IgD-negative memory B cell (primary cell): ENCODE results near the gene PLK3. TPM values are rescaled to one million over a fixed set of nuclear protein-coding genes. Genes with fewer than 3 reads are reported as not detected.

Experiments
- H3K27ac Mint-ChIP-seq, 3 donors: one replicate each; pipeline ENCODE4 v1.8.0; 2020 to 2022; ENCODE audit warnings: mild to moderate bottlenecking in 3 of 3, mixed read lengths in 3 of 3, moderate library complexity in 1 of 3
- H3K27me3 Mint-ChIP-seq: one replicate; pipeline ENCODE4 v1.8.0; 2021; ENCODE audit warnings: mixed read lengths
- H3K36me3 Mint-ChIP-seq: one replicate; pipeline ENCODE4 v1.8.0; 2020; ENCODE audit warnings: mild to moderate bottlenecking, mixed read lengths
- H3K4me1 Mint-ChIP-seq, 3 donors: one replicate each; pipeline ENCODE4 v1.8.0; 2020 to 2022; ENCODE audit warnings: mixed read lengths in 3 of 3, mild to moderate bottlenecking in 1 of 3
- H3K4me3 Mint-ChIP-seq, 4 donors: one replicate each; pipeline ENCODE4 v1.8.0; 2020 to 2022; ENCODE audit warnings: mild to moderate bottlenecking in 4 of 4, mixed read lengths in 4 of 4, moderate library complexity in 3 of 4
- H3K9me3 Mint-ChIP-seq, 3 donors: one replicate each; pipeline ENCODE4 v1.8.0; 2020 to 2021; ENCODE audit warnings: mixed read lengths in 3 of 3, mild to moderate bottlenecking in 1 of 3
- polyA plus RNA-seq: library from polyadenylated mRNA; unstranded; fragments of 300-500 nt; fragmentation: Illumina TruSeq; gene quantifications from one replicate; pipeline ENCODE4 v1.2.3, GENCODE V29; 2021

PLK3 gene
- polyA plus RNA-seq, 1 donor from 2014 or later, result 9.6 TPM

DNA sequence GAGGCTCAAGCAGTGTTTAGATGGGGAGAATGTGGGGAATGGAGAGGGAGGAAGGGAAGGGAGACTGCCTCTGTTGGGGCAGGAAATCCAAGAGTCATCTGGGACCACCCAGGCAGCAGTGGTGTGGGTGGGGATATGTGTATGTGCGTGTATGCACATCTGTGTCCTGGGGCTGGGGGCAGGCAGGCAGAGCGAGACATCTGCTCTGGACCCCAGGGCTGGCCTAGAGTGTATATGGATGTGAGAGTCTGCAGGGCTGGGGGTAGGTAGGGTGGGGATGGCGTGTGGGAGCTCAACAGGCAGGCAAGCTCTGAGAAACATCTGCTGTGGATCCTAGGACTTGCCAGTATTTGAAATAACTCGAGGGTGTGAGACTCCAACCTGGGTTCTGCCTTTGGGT is 39.4 kb downstream of the PLK3 start:
- peaks cover 17% of the 10 kb centered on the region for H3K27me3 Mint-ChIP-seq
- no peak overlapping the region for H3K4me3 Mint-ChIP-seq
- peak overlapping the region in 1 of 3 donors; percentile 13 for H3K27ac Mint-ChIP-seq
- H3K9me3 Mint-ChIP-seq, result no peaks in the 10 kb centered on the region
- peaks cover 2% of the 10 kb centered on the region for H3K36me3 Mint-ChIP-seq
- peaks cover 6 to 16% (median 13%) of the 10 kb centered on the region in 3 donors for H3K4me1 Mint-ChIP-seq

DNA sequence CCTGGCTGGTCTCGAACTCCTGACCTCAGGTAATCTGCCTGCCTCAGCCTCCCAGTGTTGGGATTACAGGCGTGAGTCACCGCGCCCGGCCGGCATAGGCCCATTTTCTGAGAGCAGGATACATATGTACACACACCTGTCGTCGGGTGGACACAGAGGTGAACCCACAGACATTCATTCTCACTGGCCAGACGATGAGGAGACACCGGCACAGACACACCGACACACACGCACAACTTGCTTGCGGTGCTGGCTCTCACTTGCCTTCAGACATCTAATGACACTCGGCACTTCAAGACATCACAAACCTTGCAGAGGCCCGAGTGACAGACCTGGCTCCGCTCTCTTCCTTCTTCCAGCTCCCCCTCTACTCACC is 42.3 kb downstream of the PLK3 start:
- no peaks in the 10 kb centered on the region for H3K9me3 Mint-ChIP-seq
- H3K27me3 Mint-ChIP-seq, result peaks cover 17% of the 10 kb centered on the region
- no peak overlapping the region for H3K27ac Mint-ChIP-seq
- peak overlapping the region in 3 of 4 donors; percentile 8 to 71 (median 35) for H3K4me3 Mint-ChIP-seq
- H3K4me1 Mint-ChIP-seq, result peaks cover 0 to 7% (median 4%) of the 10 kb centered on the region in 3 donors
- peaks cover 8% of the 10 kb centered on the region for H3K36me3 Mint-ChIP-seq

DNA sequence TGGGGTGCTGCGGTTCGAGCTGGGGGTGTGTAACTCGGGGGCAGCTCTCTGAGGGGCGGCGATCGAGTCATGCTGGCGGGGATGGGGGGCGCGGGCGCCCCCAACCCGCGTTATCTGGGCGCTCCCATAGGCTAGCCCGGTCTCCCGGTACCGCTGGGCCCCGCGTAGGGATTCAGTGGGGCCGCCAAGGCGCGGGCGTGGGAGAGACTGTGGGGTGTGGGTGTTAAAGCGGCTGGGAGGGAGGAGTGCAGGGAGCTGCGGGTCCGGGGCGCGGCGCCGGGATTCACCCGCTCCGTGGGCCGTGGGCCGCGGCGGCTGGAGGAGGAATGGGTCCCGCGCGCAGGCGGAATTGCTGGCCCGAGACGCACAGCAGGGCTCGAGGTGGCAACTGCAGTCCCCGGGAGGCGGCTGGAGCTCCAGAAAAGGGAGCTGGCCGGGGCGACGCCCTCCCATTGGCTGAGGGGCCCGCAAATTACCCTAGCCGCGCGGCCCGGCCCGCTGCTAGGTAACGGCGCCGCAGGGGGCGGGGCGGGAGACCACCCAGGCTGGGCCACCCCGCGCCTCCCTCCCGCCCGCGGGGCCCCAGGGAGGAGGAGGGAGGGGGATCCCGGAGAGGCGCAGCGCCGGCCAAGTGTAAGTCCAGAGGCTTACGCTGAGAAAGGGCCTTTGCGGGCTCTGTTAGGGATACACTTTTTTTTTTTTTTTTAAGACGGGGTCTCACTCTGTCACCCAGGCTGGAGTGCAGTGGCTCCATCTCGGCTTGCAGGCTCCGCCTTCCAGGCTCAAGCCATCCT is 42.9 kb downstream of the PLK3 start, which contains the start of gene PTCH2:
Gene PTCH2 (minus strand): TSS at position 392 of the 794 bp plus-strand sequence. CDS start 321 bp downstream, at position 71.
- Mint-ChIP-seq H3K4me1 (peaks cover 0 to 7% (median 4%) of the 10 kb centered on the region in 3 donors), H3K4me3 (peak within 1 kb of the TSS; percentile 35 to 71 (median 46)), H3K27ac (peak within 1 kb of the TSS in 1 of 3 donors; percentile 1), H3K27me3 (peaks cover 17% of the 10 kb centered on the region), H3K9me3 (no peaks in the 10 kb centered on the region), H3K36me3 (peaks cover 8% of the 10 kb centered on the region)

DNA sequence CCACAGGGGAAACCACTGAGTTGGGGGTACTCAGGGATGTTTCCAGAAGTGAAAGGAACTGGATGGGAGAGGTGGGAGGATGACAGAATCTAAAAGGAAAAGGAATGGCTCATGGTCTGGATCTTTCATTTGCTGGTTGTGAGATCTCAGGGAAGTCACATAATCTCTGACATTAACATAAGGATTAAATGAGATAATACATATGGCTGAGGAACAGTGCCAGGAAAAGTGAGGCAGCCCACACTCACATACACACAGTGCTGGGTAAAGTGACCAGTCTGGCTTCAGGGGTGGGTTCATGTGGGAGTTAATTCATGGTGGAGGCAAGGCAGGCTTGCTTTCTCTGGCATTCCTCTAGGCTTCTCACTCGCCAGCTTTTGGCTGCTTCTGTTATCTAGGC is 46.8 kb downstream of the PLK3 start:
- Mint-ChIP-seq H3K36me3 (peaks cover 15% of the 10 kb centered on the region), H3K27ac (peak overlapping the region in 2 of 3 donors; percentile 39 to 53)

GRCh38 chr1:44847845-44848244 is 47.7 kb downstream of the PLK3 start:
- H3K27me3 Mint-ChIP-seq, result no peaks in the 10 kb centered on the region
- no peak overlapping the region for H3K4me3 Mint-ChIP-seq
- no peaks in the 10 kb centered on the region for H3K9me3 Mint-ChIP-seq
- H3K27ac Mint-ChIP-seq, result no peak overlapping the region
- peaks cover 17% of the 10 kb centered on the region for H3K36me3 Mint-ChIP-seq
- H3K4me1 Mint-ChIP-seq, result peaks cover 0 to 6% (median 5%) of the 10 kb centered on the region in 3 donors

More for the DNA sequence above, 46.8 kb downstream of the PLK3 start:
- peaks cover 0 to 10% (median 10%) of the 10 kb centered on the region in 3 donors for H3K4me1 Mint-ChIP-seq
- H3K27me3 Mint-ChIP-seq, result peaks cover 6% of the 10 kb centered on the region
- H3K9me3 Mint-ChIP-seq, result no peaks in the 10 kb centered on the region
- no peak overlapping the region for H3K4me3 Mint-ChIP-seq

DNA sequence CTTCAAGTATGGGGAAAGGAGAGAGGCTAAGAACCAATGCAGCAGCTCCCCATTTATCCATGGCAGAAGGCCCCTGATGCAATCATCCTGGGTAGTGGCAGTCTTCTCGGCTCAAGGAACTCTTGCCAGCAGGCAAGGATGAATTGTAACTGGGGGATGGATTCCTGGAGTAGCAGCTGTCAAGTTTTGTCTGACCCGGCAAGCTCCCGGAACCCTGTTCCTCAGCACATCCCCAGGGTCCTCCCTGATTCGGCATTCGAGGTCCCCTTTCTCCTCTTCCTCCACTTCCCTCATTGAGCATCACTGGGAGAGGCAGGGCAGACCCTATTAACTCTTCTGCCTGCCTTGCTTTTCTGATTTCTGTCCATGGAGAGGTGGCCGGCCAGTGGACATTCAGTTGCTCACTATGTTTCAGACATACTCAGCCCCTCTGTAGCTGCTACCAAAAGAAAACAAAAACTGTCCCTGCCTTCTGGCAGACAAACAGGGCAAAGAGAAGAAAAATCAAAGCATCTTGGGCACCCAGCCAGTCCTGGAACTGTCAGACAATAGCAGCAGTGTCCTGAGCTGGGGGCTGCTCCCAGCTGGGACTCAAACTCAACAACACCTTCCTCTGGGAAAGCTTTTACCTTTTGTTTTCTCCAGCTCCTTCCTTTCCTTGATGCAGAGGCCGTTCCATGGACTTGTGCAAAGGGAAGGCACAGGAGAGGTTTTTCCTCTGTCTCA is 48.4 kb downstream of the PLK3 start:
- no peak overlapping the region for H3K27ac Mint-ChIP-seq

DNA sequence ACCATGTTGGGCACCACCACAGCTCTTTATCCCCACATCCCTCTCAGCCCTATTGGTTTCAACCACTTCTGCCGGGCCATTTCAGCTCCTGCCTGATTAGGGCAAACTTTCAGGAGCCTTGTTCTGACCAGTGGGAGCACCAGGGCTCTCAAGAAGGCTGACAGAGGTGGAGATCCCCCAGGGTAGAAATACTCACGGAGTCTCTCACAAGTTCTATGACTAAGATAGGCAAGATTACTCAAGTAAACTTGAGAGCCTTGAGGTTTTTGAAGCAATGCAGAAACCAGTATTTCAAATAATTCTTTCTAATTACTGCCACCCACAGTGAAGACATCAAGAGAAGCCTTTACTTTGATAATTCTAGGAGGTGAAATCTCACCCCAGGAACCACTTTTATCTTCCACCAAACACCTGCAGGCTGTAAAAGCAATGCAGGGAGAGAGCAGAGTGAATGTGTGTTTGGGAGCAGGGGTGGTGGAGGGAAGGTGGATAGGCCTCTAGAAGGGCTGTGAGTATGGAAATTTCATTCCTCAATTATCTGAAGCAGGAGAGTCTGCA is 49.5 kb downstream of the PLK3 start:
- Mint-ChIP-seq H3K27me3 (no peaks in the 10 kb centered on the region), H3K4me3 (no peak overlapping the region), H3K27ac (no peak overlapping the region), H3K9me3 (no peaks in the 10 kb centered on the region), H3K36me3 (peaks cover 22% of the 10 kb centered on the region), H3K4me1 (peaks cover 0 to 7% (median 4%) of the 10 kb centered on the region in 3 donors)

More for the DNA sequence above, 48.4 kb downstream of the PLK3 start:
- Mint-ChIP-seq H3K36me3 (peaks cover 20% of the 10 kb centered on the region), H3K9me3 (no peaks in the 10 kb centered on the region), H3K4me3 (no peak overlapping the region), H3K27me3 (no peaks in the 10 kb centered on the region), H3K4me1 (peaks cover 0 to 7% (median 6%) of the 10 kb centered on the region in 3 donors)

- no peak overlapping the region for H3K4me3 Mint-ChIP-seq
- no peaks in the 10 kb centered on the region for H3K27me3 Mint-ChIP-seq
- H3K4me1 Mint-ChIP-seq, result peaks cover 0 to 7% (median 4%) of the 10 kb centered on the region in 3 donors
- no peak overlapping the region for H3K27ac Mint-ChIP-seq
- H3K9me3 Mint-ChIP-seq, result no peaks in the 10 kb centered on the region
- peaks cover 28% of the 10 kb centered on the region for H3K36me3 Mint-ChIP-seq
These were observed 51.1 kb downstream of the PLK3 start for GRCh38 chr1:44851308-44851707.

DNA sequence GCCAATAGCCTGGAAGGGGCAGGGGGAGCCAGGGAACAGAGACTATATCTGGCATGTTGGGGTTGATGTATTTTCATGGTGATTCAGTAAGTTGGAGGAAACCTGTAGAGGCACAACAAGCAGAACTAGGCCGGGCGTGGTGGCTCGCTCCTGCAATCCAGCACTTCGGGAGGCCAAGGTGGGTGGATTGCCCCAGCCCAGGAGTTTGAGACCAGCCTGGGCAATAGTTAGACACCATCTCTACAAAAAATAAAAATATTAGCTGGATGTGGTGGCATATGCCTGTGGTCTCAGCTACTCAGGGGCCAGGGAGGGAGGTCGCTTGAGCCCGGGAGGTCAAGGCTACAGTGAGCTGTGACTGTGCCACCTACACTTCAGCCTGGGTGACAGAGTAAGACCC is 53.0 kb downstream of the PLK3 start:
- peak overlapping the region in 1 of 3 donors; percentile 82 for H3K27ac Mint-ChIP-seq
- peaks cover 21% of the 10 kb centered on the region for H3K36me3 Mint-ChIP-seq

DNA sequence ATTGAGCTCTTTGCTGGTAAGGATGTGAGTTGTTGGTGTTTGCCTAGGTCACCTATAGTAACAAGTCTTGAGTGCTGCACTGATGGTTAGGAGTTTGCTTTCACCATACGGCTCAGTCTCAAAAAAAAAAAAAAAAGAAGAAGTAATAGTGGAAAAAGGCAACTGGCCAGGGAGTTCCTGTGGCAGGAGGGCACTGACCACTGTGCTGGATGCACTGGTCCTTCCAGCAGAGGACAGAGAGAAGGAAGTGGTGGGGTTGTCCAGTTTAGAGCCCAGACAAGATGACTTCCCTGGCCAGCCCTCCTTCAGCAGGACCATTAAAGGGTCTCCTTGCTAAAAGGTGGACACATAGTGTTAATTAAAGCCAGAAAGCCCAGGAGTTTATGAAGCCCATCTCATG is 54.8 kb downstream of the PLK3 start:
- Mint-ChIP-seq H3K9me3 (no peaks in the 10 kb centered on the region), H3K27me3 (no peaks in the 10 kb centered on the region), H3K27ac (no peak overlapping the region), H3K4me3 (no peak overlapping the region), H3K36me3 (peaks cover 15% of the 10 kb centered on the region), H3K4me1 (peaks cover 0 to 7% (median 4%) of the 10 kb centered on the region in 3 donors)

More for the DNA sequence above, 53.0 kb downstream of the PLK3 start:
- Mint-ChIP-seq H3K4me3 (no peak overlapping the region), H3K4me1 (peaks cover 0 to 7% (median 4%) of the 10 kb centered on the region in 3 donors), H3K9me3 (no peaks in the 10 kb centered on the region), H3K27me3 (no peaks in the 10 kb centered on the region)

Other genes with a start within 250 kb of the PLK3 start
- gene TMEM53, start 125.9 kb upstream of the PLK3 start, polyA plus RNA-seq, result 11.5 TPM
- gene ARMH1, start 125.7 kb upstream of the PLK3 start, polyA plus RNA-seq, result 5.6 TPM
- gene RNU5D-1, start 69.2 kb upstream of the PLK3 start, polyA plus RNA-seq, result not detected
- gene KIF2C, start 60.5 kb upstream of the PLK3 start, polyA plus RNA-seq, result 0.39 TPM
- 1,590 TPM for gene RPS8, start 24.8 kb upstream of the PLK3 start, polyA plus RNA-seq
- gene BEST4, start 12.2 kb upstream of the PLK3 start, polyA plus RNA-seq, result 0.94 TPM
- not detected for gene DYNLT4, start 7.0 kb downstream of the PLK3 start, polyA plus RNA-seq
- gene BTBD19, start 8.1 kb downstream of the PLK3 start, polyA plus RNA-seq, result not detected
- 0.21 TPM for gene PTCH2, start 42.9 kb downstream of the PLK3 start, polyA plus RNA-seq
- 19.3 TPM for gene EIF2B3, start 186.2 kb downstream of the PLK3 start, polyA plus RNA-seq
- gene HECTD3, start 210.9 kb downstream of the PLK3 start, polyA plus RNA-seq, result 27.2 TPM
- 52.8 TPM for gene UROD, start 211.9 kb downstream of the PLK3 start, polyA plus RNA-seq